Erythroblast (primary cell): Measurements from ENCODE around the gene LBH.
A peak's percentile ranks its signal among the peaks of the same experiment; 100 is the strongest.

Experiments
- DNase-seq, 2 experiments: peaks; one replicate each; lab custom pipeline; 2025; lab: John Stamatoyannopoulos, UW
- GATA1 ChIP-seq: IDR thresholded peaks from 2 replicates; pipeline ENCODE4 v1.6.1; 2011; ENCODE audit warnings: low read depth, mild to moderate bottlenecking, control low read depth, low read length, moderate library complexity
- POLR2A ChIP-seq: IDR thresholded peaks from 2 replicates; pipeline ENCODE4 v1.6.1; 2011; ENCODE audit warnings: mild to moderate bottlenecking, low read length

LBH gene

DNA sequence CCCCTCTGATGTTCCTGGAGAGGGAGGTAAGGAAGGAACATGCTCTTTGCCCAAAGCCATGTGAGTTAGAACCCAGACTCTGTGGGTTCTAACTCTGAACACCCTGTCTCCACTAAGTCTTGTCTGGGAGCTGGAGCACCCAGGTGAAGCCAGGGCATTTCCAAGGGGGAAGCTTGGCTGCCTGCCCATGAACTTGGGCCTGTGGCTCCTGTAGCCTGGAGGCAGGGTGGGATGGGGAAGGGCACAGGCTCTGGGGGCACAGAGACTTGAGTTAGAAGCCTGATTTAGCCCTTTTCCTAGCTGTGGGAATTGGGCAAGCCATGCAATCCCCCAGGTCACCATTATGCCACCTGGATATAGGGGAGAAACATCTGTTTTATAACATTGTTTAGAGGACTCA is 65.2 kb downstream of the LBH start:
- TF ChIP-seq GATA1 (no peak), POLR2A (no peak)
- no peak for DNase-seq

DNA sequence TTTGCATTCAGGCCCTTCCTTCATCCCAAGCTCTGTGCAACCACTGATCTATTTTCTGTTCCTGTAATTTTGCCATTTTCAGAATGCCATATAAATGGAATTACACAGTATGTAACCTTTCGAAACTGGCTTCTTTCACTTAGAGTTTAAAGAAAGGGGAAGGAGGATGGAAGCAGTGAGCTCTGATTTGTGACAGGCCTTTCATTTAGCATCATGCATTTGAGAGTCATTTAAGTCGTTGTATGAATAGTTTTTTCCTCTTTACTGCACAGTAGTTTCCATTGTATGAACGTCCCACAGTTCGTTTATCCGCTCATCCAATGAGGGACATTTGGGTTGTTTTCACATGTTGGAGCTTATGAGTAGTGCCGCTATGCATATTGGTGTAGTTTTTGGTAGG is 67.0 kb downstream of the LBH start:
- TF ChIP-seq POLR2A (no peak), GATA1 (no peak)

DNA sequence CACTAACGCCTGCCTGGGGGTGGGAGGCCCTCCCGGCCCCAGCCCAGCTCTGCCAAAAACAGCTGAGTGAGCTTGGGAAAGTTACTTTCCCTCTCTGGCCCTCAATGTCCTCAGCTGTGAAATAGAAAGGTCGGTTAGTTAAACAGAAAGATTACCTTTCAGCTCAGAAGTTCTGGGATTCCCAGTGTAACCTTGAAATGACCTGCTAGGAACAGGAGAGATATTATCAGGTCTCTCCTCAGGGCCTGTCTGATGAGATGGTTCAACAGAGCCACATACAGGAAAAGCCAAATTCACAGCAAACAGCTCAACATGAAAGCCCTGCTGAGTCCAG is 68.8 kb downstream of the LBH start:
- TF ChIP-seq POLR2A, result no peak
- TF ChIP-seq GATA1, result no peak
- no peak for DNase-seq

More for the DNA sequence above, 67.0 kb downstream of the LBH start:
- DNase-seq, result no peak

DNA sequence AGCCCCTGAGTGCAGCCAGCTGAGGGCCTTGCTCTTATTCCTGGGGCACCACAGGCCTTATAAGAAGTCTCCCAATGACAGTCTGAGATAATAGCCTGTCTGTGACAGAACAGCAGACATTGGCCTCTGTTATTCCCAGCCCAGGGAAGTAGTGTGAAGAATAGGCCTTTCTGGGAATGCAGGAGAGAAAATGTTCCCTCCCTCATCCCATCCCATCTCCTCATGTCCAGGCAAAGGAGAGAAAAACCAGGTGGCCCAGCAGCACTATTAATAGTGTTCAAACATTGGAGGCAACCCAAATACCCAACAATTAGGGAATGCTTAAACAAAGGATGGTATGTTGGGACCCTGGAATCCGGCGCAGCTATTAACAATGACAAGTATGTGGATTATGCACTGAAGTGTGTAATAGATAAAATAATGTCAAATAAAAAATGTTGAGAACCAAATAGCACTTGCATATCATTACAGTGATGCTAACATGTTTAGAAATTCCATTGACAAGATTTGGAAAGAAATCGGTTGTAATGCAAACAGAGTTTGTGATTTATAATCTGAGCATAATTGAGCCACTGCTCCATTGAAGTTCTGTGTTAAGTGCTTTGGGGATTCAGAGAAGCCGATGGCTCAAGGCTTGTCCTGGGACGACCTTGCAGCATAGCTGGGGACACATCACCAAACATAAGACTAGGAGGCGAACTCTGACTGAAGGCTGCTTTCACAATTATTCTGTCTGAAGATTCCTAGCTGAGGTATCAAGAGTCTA is 69.3 kb downstream of the LBH start:
- peak in 1 of 2 experiments; percentile 29 for DNase-seq
- TF ChIP-seq GATA1 (no peak), POLR2A (no peak)

DNA sequence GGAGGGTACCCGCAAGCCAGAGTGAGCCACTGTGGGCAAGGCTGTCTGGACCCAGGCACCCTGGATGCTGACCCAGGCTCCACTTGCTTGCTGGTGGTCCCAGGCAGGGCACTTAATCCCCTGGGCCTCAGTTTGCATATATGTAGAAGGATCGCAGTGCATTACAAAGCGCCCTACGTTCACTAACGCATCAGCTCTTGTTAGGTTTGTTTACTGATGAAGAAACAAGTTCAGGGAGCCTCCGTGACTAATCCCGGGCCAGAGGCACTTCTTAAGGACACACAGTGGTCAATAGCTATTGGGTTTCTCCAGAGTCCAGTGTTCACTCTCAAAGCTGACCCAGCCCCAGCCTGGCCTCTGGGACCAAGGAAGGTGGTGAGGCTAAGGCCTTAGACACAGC is 70.2 kb downstream of the LBH start:
- no peak for TF ChIP-seq POLR2A
- no peak for TF ChIP-seq GATA1
- no peak for DNase-seq

DNA sequence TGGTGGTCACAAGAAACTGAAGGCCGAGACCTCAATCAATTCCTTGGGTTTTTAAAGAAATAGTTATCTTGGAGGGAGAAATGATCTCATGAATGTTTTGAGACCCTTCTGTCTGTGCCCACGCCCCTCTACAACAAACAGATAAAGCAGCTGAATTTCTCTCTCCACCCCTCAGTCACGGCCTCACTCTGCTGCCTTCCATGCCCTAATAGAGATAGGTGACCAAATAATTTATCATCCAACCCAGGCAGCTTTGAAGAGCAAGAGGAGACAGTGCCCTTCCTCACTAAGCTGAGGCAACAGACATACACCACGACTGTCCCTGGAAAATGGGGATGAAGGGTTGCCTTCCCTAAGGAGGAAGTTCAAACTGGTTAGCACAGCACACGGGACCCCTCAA is 71.2 kb downstream of the LBH start:
- TF ChIP-seq POLR2A, result no peak
- no peak for TF ChIP-seq GATA1
- peak; percentile 77 to 82 for DNase-seq

DNA sequence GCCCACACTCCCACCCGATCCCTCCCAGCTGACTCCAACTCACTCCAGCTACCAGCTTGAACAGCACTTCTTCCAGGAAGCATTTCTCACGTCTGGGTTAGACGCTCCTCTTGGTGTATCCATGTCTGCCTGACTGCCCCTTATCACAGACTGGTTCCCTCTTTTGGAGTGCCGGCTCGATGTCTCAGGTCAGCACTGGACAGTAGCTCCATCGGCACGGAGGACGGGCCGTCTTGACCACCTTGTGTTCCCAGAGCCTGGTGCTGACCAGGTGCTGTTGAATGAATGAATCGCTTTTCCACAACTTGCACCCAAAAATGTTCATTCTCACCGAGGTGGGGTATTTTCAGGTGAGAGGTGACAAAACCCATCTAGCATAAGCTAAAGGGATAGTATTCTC is 71.8 kb downstream of the LBH start:
- no peak for DNase-seq
- TF ChIP-seq POLR2A (no peak), GATA1 (no peak)

DNA sequence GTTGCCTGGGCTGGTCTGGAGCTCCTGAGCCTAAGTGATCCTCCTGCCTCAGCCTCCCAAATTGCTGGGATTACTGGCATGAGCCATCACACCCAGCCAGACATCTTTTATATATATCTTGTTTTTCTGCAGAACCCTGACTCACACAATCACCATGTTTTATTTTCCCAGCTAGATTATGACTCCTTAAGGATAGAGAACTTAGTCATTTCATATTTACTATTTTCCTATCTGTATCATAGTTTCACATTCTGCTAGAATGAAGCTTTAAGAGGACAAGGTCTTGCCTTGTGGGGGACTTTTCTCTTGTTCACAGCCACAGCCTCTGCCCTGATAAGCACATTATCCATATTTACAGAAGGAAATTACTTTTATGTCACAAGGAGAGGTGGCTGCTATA is 73.9 kb downstream of the LBH start:
- TF ChIP-seq GATA1, result no peak
- TF ChIP-seq POLR2A, result no peak
- DNase-seq, result peak; percentile 34 to 60

DNA sequence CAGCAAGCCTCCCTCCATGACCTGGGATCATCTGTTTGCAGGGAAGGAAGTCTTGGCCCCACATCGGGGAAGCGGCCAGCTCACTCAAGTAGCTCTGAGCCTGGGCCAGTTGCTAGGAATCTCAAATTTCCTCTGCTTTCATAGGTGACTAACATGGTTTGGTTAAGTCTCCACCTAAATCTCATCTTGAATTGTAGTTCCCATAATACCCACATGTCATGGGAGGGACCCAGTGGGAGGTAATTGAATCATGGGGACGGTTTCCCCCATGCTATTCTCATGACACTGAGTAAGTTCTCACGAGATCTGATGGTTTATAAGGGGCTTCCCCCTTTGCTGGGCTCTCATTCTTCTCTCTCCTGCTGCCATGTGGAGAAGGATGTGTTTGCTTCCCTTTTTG is 75.2 kb downstream of the LBH start:
- no peak for DNase-seq
- TF ChIP-seq POLR2A, result no peak

DNA sequence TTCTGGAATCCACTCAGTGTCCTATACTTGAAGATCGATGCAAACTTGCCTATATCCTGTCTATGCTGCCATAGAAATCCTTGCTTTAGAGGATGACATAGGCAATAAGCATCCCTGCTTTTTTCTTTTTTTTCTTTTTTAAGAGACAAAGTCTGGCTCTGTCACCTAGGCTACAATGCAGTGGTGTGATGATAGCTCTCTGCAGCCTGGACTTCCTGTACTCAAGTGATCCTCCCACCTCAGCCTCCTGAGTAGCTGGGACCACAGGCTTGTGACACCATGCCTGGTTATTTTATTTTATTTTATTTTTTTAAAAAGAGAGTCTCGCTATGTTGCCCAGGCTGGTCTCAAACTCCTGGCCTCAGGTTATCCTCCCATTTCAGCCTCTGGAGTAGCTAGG is 76.9 kb downstream of the LBH start:
- TF ChIP-seq POLR2A, result no peak
- no peak for DNase-seq
